GM21825 (cell line): ENCODE results near the gene AADAC.
"Not testable (repeated sequence)": the region's sequence is repeated elsewhere in the genome, so short reads cannot be mapped to it uniquely, and the experiment has no call there.

Source experiments
- ATAC-seq: cut with Tn5 transposase; IDR thresholded peaks from one replicate; pipeline ENCODE4 v1.9.1; 2021; ENCODE audit warnings: mild to moderate bottlenecking, moderate library complexity; ENCODE audit not compliant: unreplicated experiment

AADAC gene

GRCh38 chr3:151796105-151796680, 17.7 kb upstream of the AADAC start:
- ATAC-seq: no peak

GRCh38 chr3:151798466-151798865, 15.4 kb upstream of the AADAC start:
- no peak for ATAC-seq

GRCh38 chr3:151800431-151800830, 13.5 kb upstream of the AADAC start:
- ATAC-seq: no peak

- ATAC-seq: no peak
Measured at GRCh38 chr3:151804267-151804666, 9.6 kb upstream of the AADAC start.

DNA sequence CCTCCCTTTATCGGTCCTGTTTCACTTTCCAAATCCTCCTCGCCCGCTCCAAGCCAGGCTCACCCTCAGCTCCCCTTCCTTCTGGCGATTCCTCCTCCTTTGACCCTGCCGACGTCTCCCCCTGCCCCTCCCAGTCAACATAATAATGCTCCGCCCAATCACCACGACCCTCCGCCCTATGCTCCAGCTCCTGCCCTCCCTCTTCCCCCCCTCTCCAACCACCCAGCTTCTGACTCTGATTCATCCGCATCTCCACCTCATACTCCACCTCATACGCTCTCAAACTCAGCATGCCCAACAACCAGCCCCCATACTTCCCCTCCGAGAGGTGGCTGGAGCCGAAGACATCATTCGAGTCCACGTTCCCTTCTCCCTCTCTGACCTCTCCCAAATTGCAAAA, 7.1 kb upstream of the AADAC start:
- no peak for ATAC-seq

DNA sequence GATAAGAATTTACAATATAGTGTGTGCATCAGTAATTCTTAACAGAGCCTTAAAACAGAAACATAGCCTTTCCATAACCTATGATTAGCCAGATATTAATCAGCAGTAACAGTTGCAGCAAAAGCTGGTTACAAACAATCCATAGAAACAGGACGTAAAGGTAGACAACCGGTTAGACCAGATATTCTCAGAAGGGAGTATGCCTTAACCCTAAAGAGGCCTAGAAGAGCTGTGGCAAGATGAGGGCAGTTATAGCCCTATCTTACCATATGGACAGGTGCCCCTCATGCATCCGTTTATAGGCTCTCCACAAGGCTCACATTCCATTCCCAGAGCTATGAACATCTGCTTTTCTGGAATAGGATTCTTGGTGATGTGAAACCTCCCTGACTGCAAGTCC, 5.0 kb upstream of the AADAC start:
- not testable (repeated sequence) for ATAC-seq

GRCh38 chr3:151811474-151811873, 2.4 kb upstream of the AADAC start:
- no peak for ATAC-seq

DNA sequence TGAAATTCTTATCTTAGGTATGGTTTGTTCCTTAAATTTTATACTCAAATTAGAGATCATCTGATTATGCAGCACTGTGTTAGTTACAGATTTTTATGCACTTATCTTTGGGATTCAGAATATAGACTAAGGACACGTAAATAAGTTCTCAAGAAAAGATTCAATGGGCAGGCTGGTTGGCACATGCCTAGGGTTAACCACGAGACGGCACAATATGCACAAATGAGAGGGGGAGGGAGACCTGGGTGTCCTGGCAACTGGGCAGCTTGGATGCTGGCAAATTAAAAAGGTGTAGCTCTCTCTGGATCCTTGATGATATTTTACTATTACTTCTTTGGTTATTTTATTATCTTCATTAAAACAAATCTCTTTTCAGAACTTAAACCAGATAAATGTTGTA, 672 bp downstream of the AADAC start:
- no peak for ATAC-seq

DNA sequence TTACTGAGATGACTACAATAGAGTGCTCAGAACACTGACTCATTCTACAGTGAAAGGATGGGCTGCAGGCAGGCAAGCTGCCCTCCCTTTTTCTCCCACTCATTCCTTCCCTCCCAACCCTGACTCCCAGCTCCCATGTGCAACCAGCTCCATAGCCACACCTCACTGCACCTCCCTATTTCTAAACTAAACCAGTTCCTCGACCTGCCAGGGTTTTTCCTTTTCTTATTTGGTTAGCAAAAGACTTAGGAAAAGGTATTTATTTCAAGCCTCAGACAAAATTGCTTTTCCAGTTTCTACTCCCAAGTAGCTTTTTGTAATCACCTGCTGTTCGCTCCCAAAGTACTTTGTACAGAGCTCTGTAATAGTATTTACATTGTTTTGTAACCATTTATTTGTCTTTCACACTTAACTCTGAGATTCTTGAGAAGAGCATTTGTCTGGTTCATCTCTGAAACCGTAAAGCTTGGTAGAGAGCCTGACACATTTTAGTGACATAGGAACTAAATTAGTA, 2.2 kb downstream of the AADAC start:
- ATAC-seq: no peak

DNA sequence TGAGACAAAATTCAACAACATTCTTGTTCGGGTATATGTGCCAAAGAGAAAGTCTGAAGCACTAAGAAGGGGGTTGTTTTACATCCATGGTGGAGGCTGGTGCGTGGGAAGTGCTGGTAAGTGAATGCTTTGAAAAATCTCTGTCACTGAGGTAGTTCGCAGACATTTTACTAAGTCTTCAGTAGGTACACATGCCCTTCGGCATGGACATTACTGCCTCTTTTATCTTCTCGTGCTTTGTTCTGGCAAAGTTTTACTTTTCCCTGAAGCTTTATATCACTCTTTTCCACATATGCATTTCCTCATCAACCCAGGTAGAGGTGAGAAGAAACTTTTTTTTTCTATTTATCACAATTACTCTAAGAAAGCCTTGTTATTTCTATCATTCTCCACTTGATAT, 3.6 kb downstream of the AADAC start:
- ATAC-seq: no peak

DNA sequence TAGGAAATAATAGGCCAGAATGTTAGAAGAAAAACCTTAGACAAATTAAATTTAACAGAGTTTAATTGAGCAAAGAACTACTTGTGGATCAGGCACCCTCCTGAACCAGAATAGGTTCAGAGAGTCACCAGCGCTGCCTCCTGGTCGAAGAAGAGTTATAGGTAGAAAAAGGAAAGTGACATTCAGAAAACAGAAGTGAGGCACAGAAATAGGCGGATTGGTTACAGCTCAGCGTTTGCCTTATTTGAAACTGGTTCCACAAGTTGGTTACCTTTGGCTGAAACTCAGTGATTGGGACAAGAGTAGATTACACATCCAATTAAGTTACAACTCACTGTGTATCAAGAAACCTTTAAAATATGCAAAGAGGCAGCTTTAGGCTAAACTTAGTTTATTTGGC, 4.4 kb downstream of the AADAC start:
- ATAC-seq: no peak

- ATAC-seq: no peak
Measured at GRCh38 chr3:151819910-151820309, 6.0 kb downstream of the AADAC start.

DNA sequence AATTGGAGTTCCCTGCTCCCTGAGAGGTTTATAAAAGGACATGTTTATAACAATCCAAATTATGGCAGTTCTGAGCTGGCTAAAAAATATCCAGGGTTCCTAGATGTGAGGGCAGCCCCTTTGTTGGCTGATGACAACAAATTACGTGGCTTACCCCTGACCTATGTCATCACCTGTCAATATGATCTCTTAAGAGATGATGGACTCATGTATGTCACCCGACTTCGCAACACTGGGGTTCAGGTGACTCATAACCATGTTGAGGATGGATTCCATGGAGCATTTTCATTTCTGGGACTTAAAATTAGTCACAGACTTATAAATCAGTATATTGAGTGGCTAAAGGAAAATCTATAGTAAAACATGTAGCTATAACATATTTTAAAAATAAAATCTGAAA, 13.9 kb downstream of the AADAC start:
- ATAC-seq: no peak

GRCh38 chr3:151835751-151836525, 22.0 kb downstream of the AADAC start:
- ATAC-seq: no peak

DNA sequence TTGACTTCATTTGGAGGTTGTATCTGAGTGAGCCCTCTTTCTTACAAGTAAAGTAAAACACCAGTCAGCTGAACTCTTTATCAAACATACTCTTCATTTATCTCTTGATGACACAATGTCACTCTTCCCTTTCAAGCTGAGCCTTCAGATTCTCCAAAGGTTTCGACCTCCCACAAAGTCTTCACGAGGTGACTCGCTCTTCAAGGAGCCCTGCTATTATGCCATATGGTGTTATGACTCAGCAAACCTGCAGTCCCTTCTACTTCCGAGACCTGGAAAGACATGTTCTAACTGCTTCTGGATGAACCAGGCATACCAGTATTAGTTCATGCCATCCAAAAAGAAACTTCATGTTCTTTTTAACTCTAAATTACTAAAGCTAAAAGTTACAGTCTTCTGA, 23.1 kb downstream of the AADAC start:
- no peak for ATAC-seq

- ATAC-seq: no peak
Measured at GRCh38 chr3:151838574-151839312, 24.8 kb downstream of the AADAC start.

GRCh38 chr3:151839313-151839631, 25.4 kb downstream of the AADAC start:
- ATAC-seq: no peak

DNA sequence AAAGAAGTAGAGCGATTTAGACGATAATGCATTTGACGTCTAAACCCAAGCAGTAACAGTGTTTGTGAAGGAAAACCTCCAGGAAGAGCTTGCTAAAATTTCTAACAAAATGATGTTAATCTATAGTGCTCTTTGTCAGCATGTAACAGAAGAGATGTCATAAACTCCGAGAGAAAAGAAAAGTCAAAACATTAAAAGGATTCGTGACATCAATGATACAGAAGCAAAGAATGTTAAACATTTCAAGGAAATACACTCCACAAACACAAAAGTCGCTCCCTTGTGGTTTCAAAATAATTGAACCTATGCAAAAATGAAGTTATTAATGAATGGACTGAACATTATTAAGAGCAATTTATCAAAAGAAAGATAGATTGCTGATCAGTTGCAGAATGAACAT, 27.9 kb downstream of the AADAC start:
- ATAC-seq: no peak

GRCh38 chr3:151843275-151843674, 29.4 kb downstream of the AADAC start:
- no peak for ATAC-seq

- no peak for ATAC-seq
Measured at GRCh38 chr3:151845306-151845905, 31.5 kb downstream of the AADAC start.

DNA sequence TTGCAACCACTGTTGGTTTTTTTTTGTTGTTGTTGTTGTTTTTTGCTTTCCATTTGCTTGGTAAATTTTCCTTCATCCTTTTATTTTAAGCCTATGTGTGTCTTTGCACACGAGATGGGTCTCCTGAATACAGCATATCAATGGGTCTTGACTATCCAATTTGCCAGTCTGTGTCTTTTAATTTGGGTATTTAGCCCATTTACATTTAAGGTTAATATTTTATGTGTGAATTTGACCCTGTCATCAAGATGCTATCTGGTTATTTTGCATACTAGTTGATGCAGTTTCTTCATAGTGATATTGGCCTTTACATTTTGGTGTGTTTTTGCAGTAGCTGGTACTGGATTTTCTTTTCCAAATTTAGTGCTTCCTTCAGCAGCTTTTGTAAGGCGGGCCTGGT, 36.1 kb downstream of the AADAC start:
- not testable (repeated sequence) for ATAC-seq
